Mammary microvascular endothelial cell (primary cell): ENCODE results near the gene HNRNPCL4. TPM values are rescaled to one million over a fixed set of nuclear protein-coding genes. Genes with fewer than 3 reads are reported as not detected.

Source experiments
- total RNA-seq: library from RNA; depleted of rRNA; stranded (reverse); fragments of >200 nt; gene quantifications from 2 replicates; pipeline ENCODE4 v1.2.3, GENCODE V29; 2015

HNRNPCL4 gene
- not detected in 2 replicates for total RNA-seq

DNA sequence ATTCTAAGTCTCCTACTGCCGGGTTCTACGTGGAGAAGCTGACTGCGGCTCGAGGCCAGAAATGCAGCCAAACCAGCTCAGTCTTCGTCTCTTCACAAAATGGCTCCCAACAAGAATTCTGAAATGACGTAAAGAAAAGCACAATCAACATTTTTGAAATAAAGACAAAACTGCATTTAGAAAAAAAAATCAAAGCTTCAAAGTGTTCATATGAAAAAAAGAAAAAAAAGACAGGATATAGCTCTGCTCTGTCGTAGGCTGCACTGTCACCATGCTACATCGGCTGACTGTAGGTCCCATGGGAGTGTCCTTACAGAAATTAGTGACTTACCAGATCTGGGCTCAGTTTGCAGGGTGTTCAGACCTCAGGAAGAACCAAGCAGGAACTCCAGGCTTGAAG is at the start of gene HNRNPCL4:
TSS of gene HNRNPCL4 (minus strand) at position 101 of the 400 bp plus-strand sequence. CDS start 164 bp downstream, outside the sequence.

DNA sequence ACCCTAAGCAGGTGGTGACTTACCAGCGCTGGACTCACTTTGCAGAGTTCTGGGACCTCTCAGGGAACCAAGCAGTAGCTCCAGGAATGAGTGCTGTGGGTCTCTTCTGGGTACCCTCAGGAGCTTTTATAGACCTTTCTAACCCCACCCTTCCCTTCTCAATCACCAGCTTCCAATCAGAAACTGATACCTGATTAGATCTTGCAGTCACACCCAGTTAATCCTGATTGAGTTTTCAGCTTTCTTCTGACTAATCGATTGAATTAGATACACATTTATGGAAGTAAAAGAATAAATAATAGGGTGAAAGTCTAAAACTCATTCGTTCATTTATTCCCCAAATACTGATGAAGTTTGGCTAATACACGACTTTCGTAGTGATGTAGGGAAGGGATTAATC is 35.9 kb upstream of the HNRNPCL4 start, which contains the start of gene PRAMEF13:
TSS of gene PRAMEF13 (minus strand) at position 101 of the 400 bp plus-strand sequence. CDS start 1,820 bp downstream, outside the sequence.

DNA sequence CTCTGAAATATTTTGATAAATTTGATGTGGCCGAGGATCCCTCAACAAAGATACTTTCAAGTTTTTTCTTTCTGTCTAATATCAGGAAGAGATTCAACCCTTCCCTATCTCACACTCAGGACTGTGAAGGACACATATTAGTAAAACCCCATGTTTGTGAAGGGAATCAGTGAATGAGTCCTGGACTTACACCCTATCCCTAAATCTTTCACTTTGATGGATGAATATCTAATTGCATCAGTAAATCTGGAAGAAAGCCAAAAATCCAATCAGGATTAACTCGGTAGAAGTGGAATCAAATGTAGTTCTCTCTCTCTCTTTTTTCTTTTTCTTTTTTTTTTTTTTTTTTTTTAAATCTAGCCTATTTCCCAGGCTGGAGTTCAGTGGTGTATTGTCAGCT is 6.1 kb upstream of the HNRNPCL4 start, which contains the start of gene PRAMEF9:
TSS of gene PRAMEF9 (plus strand) at position 301 of the 400 bp plus-strand sequence. CDS start 3,433 bp downstream, outside the sequence.

DNA sequence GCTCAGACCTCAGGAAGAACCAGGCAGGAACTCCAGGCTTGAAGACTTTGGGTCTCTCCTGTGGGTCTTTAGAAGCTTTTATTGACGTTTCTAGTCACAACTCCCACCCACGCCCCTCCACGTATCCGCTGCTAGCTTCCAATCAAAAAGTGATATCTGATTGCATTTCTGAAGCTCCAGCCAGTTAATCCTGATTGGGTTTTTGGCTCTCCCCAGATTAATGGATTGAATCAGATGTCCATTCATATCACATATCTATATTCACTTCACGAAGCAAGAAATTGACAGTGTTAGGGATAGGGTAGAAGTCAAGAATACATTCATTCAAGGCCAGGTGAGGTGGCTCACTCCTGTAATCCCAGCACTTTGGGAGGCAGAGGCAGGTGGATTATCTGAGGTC is 9.5 kb downstream of the HNRNPCL4 start, which contains the start of gene PRAMEF26:
TSS of gene PRAMEF26 (minus strand) at position 101 of the 400 bp plus-strand sequence. CDS start 2,914 bp downstream, outside the sequence.

DNA sequence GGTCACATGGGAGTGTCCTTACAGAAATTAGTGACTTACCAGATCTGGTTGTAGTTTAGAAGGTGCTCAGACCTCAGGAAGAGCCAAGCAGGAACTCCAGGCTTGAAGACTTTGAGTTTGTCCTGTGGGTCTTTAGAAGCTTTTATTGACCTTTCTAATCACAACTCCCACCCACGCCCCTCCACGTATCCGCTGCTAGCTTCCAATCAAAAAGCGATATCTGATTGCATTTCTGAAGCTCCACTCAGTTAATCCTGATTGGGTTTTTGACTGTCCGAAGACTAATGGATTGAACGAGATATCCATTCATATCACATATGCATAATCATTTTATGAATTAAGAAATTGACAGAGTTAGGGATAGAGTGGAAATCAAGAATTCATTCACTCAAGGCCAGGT is 48.7 kb downstream of the HNRNPCL4 start, which contains the start of gene HNRNPCL2:
TSS of gene HNRNPCL2 (minus strand) at position 101 of the 400 bp plus-strand sequence. CDS start 454 bp downstream, outside the sequence.

Other genes starting within 250 kb of the HNRNPCL4 start
- not detected in 2 replicates for gene PRAMEF7, start 249.0 kb downstream of the HNRNPCL4 start, total RNA-seq
- not detected in 2 replicates for gene PRAMEF6, start 218.1 kb downstream of the HNRNPCL4 start, total RNA-seq
- gene PRAMEF27, start 109.1 kb downstream of the HNRNPCL4 start, total RNA-seq, result not detected in 2 replicates
- not detected in 2 replicates for gene HNRNPCL3, start 104.9 kb downstream of the HNRNPCL4 start, total RNA-seq
- gene PRAMEF25, start 94.9 kb downstream of the HNRNPCL4 start, total RNA-seq, result not detected in 2 replicates
- gene HNRNPCL2, start 48.8 kb downstream of the HNRNPCL4 start, total RNA-seq, result not detected in 2 replicates
- not detected in 2 replicates for gene PRAMEF26, start 9.6 kb downstream of the HNRNPCL4 start, total RNA-seq
- gene PRAMEF9, start 6.2 kb upstream of the HNRNPCL4 start, total RNA-seq, result not detected in 2 replicates
- gene PRAMEF13, start 35.8 kb upstream of the HNRNPCL4 start, total RNA-seq, result not detected in 2 replicates
- gene PRAMEF18, start 60.5 kb upstream of the HNRNPCL4 start, total RNA-seq, result not detected in 2 replicates
- not detected in 2 replicates for gene PRAMEF5, start 88.6 kb upstream of the HNRNPCL4 start, total RNA-seq
- gene PRAMEF8, start 119.5 kb upstream of the HNRNPCL4 start, total RNA-seq, result not detected in 2 replicates
- not detected in 2 replicates for gene PRAMEF33, start 137.9 kb upstream of the HNRNPCL4 start, total RNA-seq
- not detected in 2 replicates for gene PRAMEF15, start 149.9 kb upstream of the HNRNPCL4 start, total RNA-seq
- gene PRAMEF14, start 181.5 kb upstream of the HNRNPCL4 start, total RNA-seq, result not detected in 2 replicates
- not detected in 2 replicates for gene PRAMEF19, start 206.3 kb upstream of the HNRNPCL4 start, total RNA-seq
- gene PRAMEF17, start 224.0 kb upstream of the HNRNPCL4 start, total RNA-seq, result not detected in 2 replicates
- gene PRAMEF20, start 244.8 kb upstream of the HNRNPCL4 start, total RNA-seq, result not detected in 2 replicates